ENCODE results near the gene ACTL10. TPM values are rescaled to one million over a fixed set of nuclear protein-coding genes. Genes with fewer than 3 reads are reported as not detected.

ACTL10 gene
- total RNA-seq, 1 donor from 2014 or later, result 1.7 TPM

DNA sequence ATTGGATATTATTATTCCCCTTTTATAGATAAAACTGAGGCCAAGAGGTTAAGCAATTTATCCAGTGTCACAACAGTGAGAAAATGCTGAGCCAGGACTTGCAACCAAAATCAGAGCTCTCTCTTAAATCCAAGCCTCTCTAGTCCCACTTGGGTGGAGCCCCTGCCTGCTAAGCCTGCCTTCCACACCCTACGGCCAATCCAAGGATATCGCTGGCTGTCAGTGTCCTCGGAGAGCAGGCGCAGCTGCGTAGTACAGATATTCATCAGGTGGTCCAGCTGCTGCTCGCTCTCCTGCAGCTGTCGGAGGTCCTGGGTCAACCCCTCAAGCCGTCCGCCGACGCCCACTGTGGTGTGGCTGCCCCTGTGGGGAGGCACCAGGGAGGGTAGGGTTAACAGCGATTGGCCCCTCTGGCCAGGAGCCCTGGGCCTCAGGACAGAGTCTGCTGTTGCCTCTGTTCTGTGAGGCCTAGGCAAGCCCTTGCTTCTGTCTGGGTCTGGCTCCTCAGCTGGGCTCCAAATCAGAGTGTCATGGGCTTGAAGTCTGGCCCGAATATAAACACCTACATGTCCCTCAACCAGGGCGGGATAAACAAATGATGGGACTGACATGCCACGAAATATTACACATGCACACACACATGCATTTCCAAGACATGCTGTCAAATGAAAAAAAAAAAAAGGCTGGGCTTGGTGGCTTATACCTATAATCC, 11.4 kb downstream of the ACTL10 start:
- H3K4me3 Mint-ChIP-seq, result no peak overlapping the region
- H3K27me3 Mint-ChIP-seq, result no peaks in the 10 kb centered on the region
- TF ChIP-seq CTCF (conservative IDR thresholded peaks at IDR 0.05), result no peak
- H3K36me3 Mint-ChIP-seq, result no peaks in the 10 kb centered on the region
- H3K27ac Mint-ChIP-seq, result peak overlapping the region; percentile 11
- no peak for DNase-seq (ENCODE audit: extremely low spot score, unreplicated experiment)
- no peaks in the 10 kb centered on the region for H3K9me3 Mint-ChIP-seq
- H3K4me1 Mint-ChIP-seq (ENCODE audit: unreplicated experiment), result peaks cover 38% of the 10 kb centered on the region

- Mint-ChIP-seq H3K27me3 (no peaks in the 10 kb centered on the region), H3K27ac (no peak overlapping the region), H3K4me3 (no peak overlapping the region), H3K9me3 (no peaks in the 10 kb centered on the region), H3K4me1 (ENCODE audit: unreplicated experiment) (peaks cover 37% of the 10 kb centered on the region), H3K36me3 (no peaks in the 10 kb centered on the region)
- no peak for TF ChIP-seq CTCF (conservative IDR thresholded peaks at IDR 0.05)
- DNase-seq (ENCODE audit: extremely low spot score, unreplicated experiment), result no peak
Measured at GRCh38 chr20:33679758-33680485, 13.2 kb downstream of the ACTL10 start.

- no peak for TF ChIP-seq CTCF (conservative IDR thresholded peaks at IDR 0.05)
- H3K4me1 Mint-ChIP-seq (ENCODE audit: unreplicated experiment), result peaks cover 32% of the 10 kb centered on the region
- H3K4me3 Mint-ChIP-seq, result no peak overlapping the region
- no peak overlapping the region for H3K27ac Mint-ChIP-seq
- no peak for DNase-seq (ENCODE audit: extremely low spot score, unreplicated experiment)
- H3K9me3 Mint-ChIP-seq, result no peaks in the 10 kb centered on the region
- H3K36me3 Mint-ChIP-seq, result no peaks in the 10 kb centered on the region
- no peaks in the 10 kb centered on the region for H3K27me3 Mint-ChIP-seq
Measured at GRCh38 chr20:33680686-33681085, 13.9 kb downstream of the ACTL10 start.

DNA sequence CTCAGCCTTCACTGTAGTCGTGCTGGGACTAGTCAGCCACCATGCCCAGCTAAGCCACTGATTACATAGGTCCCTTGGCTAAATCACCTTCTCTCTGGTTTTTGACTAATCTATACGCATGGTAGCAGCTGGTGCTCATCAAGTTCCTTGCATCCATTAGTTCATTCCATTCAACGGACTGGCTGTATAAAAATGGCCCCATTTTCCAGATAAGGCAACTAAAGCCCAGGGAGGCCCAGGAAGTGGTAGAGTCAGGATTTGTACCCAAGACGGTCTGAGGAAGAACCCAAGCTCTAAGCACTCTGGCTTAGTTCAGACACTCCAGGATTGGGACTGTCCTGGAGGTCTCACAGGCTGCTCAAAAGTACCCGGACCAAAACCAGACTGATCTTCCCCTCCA, 14.5 kb downstream of the ACTL10 start:
- H3K9me3 Mint-ChIP-seq, result no peaks in the 10 kb centered on the region
- no peaks in the 10 kb centered on the region for H3K27me3 Mint-ChIP-seq
- H3K36me3 Mint-ChIP-seq, result no peaks in the 10 kb centered on the region
- H3K4me1 Mint-ChIP-seq (ENCODE audit: unreplicated experiment), result peaks cover 26% of the 10 kb centered on the region
- no peak overlapping the region for H3K4me3 Mint-ChIP-seq
- DNase-seq (ENCODE audit: extremely low spot score, unreplicated experiment), result no peak
- H3K27ac Mint-ChIP-seq, result peak overlapping the region; percentile 1
- TF ChIP-seq CTCF (conservative IDR thresholded peaks at IDR 0.05), result no peak

GRCh38 chr20:33681728-33682353, 15.1 kb downstream of the ACTL10 start:
- H3K27ac Mint-ChIP-seq, result peak overlapping the region; percentile 1
- H3K36me3 Mint-ChIP-seq, result no peaks in the 10 kb centered on the region
- peaks cover 31% of the 10 kb centered on the region for H3K4me1 Mint-ChIP-seq (ENCODE audit: unreplicated experiment)

More at GRCh38 chr20:33681728-33682353, 15.1 kb downstream of the ACTL10 start:
- no peaks in the 10 kb centered on the region for H3K27me3 Mint-ChIP-seq
- H3K4me3 Mint-ChIP-seq, result peak overlapping the region; percentile 2
- no peak for TF ChIP-seq CTCF (conservative IDR thresholded peaks at IDR 0.05)
- DNase-seq (ENCODE audit: extremely low spot score, unreplicated experiment), result no peak
- H3K9me3 Mint-ChIP-seq, result no peaks in the 10 kb centered on the region

All from type B pancreatic cell (in vitro differentiated cells).